OCI-LY7 (cell line): Measurements from ENCODE around the gene GRHL1.

Source experiments
- CTCF ChIP-seq: fragments of 200-600 bp; sonication (generic); conservative IDR thresholded peaks from 2 replicates; pipeline ENCODE4 v1.5.1; 2014; ENCODE audit warnings: mild to moderate bottlenecking, antibody characterized with exemption, low read length, moderate library complexity, mixed read lengths
- EZH2phosphoT487 ChIP-seq: fragments of 200-600 bp; sonication (generic); IDR thresholded peaks from 2 replicates; pipeline ENCODE4 v1.6.1; 2018; ENCODE audit warnings: low read depth, borderline replicate concordance, mild to moderate bottlenecking, mixed run types, antibody characterized with exemption, low read length, moderate library complexity, mixed read lengths

GRCh38 chr2:9967053-9967775 lies 15.7 kb downstream of the GRHL1 start:
- TF ChIP-seq CTCF (no peak), EZH2phosphoT487 (no peak)
